NCI-H748 treated with DMSO at 0.1 percent for 48 hours (cell line): ENCODE measurements around the gene B4GALNT3.

ENCODE experiments used
- DNase-seq: peaks from one replicate; lab custom pipeline; 2025; lab: John Stamatoyannopoulos, UW

Gene B4GALNT3

GRCh38 chr12:508795-509194 is 49.1 kb downstream of the B4GALNT3 start:
- no peak for DNase-seq

GRCh38 chr12:509500-509899 is 49.8 kb downstream of the B4GALNT3 start:
- no peak for DNase-seq

DNA sequence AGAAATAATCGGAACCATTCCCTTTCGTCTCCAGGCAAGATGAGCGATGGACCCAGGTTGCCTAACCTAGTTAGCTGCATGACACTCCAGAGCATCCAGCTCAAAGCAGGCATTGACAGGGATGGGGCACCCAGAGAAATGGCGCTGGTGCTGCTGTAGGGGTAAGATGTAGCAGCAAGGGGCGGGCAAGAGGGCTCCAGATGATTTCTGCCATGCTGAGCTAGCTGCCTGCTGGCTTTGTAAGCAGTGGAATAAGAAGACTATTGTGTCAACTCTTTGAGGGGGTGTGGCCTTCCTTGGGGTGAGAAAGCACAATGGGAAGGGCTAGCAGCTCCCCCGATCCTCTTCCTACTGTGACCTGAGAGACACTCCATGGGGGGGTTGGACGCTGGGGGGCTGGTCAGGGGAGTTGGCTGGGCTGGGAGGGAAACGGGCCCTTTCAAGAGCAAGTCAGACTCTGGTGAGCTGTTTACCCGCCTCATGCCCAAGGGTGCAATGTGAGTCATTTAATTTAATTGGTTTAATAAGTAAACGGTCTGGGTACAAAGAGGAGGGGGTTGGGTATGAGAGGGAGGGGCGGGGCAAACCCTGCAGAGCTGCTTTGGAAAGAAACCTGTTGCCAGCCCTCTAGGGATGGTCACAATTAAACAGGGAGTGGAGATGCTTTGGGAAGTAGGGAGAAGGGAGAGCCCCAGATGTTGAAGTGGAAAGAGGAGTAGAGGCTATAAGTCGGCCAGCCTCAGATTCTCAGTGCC is 50.5 kb downstream of the B4GALNT3 start:
- DNase-seq: peak; percentile 56

DNA sequence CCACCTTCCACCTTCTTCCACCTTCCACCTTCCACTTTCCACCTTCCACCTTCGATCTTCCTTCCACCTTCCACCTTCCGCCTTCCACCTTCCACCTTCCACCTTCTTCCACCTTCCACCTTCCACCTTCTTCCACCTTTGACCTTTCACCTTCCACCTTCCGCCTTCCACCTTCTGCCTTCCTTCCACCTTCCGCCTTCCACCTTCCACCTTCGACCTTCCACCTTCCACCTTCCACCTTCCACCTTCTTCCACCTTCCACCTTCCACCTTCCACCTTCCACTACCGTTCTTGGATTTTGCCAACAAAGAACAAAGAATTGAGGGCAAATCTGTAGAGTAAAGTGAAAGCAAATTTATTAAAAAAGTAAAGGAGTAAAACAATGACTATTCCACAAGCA is 53.2 kb downstream of the B4GALNT3 start:
- no peak for DNase-seq

GRCh38 chr12:513446-513845 is 53.7 kb downstream of the B4GALNT3 start:
- DNase-seq: no peak

DNA sequence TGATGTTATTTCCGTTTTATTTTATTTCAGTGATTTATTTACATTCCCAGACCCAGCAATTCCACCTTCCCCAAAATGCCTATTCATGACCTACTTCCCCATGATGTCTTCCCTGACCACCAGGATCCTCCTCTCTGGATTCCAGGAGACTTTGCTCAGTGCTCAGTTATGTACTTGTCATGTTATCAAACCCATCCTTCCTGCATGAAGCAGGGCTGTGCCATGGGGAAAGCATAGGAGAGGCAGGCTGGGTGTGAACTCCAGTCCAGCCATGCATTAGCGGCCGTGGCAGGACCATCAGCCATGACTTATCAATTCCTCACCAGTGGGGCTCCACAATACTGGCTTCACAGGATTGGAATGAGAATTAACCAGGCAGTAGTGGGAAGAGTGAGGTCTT is 57.8 kb downstream of the B4GALNT3 start:
- DNase-seq: no peak

GRCh38 chr12:520119-520518 is 60.4 kb downstream of the B4GALNT3 start:
- no peak for DNase-seq

DNA sequence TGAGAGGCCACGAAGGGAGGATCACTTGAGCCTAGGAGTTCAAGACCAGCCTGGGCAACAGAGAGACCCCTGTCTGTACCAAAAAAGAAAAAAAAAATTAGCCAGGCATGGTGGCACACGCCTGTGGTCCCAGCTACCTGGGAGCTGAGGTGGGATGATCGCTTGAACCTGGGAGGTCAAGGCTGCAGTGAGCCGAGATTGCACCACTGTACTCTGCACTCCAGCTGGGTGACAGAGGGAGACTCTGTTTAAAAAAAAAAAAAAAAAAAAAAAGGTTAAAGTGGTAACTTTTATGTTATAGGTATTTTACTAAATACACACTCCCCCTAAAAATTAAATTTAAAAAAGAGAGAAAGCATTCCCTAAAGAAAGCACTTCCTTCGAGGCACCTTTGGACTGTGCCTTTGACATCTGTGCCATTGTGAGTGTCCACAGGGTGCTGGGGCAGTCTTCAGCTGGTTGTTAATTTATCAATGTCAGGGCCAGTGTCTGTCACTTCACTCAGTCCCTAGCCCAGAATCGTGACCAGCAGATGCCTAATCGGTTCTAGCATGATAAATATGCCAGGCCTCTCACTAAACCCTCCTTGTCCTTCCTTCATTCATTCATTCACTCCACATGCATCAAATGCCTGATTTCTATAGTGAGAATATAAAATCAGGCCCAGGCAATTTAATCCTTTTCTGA is 63.1 kb downstream of the B4GALNT3 start:
- no peak for DNase-seq

- no peak for DNase-seq
Measured at GRCh38 chr12:524167-524951, 64.6 kb downstream of the B4GALNT3 start.

GRCh38 chr12:526089-526488 is 66.3 kb downstream of the B4GALNT3 start:
- no peak for DNase-seq

- no peak for DNase-seq
Measured at GRCh38 chr12:527241-527640, 67.5 kb downstream of the B4GALNT3 start.

DNA sequence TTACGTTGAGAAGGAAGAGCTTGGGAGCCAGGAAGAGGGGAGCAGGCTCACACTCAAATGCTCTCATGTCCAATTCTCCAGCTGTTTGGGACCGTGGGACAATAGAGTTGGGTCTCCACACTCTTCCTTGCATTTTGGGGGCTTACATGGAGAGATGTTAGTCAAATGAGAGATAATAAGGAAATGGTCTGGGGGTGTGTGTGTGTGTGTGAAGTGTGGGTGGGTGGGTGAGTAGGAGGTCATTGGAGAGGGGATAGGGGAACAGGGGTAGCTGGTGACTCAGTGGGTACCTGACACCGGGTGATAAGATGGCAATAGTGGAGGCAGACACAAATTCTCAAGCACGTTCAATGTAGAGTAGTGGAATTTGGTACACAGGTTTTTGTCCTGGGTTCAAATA is 68.0 kb downstream of the B4GALNT3 start:
- no peak for DNase-seq

DNA sequence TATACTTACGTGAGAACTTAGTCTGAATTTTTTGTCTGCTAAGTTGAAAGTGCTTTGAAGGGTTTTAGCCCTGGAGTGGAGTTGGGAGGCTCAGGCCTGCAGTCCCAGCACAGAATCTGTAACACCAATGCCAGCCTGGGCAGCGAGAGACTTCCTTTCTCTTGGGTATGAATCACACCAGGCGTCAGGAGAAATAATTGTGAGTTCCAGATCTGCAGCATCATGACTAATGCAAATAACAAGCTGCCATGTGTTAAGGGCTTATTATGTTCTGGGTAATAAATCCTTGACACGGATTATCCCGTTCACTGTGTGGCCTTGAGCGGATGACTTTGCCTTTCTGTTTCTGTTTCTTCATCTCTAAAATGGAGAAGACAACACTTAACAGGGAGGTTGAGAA is 70.6 kb downstream of the B4GALNT3 start:
- no peak for DNase-seq

GRCh38 chr12:530821-531220 is 71.1 kb downstream of the B4GALNT3 start:
- no peak for DNase-seq

GRCh38 chr12:531951-532585 is 72.3 kb downstream of the B4GALNT3 start:
- no peak for DNase-seq

DNA sequence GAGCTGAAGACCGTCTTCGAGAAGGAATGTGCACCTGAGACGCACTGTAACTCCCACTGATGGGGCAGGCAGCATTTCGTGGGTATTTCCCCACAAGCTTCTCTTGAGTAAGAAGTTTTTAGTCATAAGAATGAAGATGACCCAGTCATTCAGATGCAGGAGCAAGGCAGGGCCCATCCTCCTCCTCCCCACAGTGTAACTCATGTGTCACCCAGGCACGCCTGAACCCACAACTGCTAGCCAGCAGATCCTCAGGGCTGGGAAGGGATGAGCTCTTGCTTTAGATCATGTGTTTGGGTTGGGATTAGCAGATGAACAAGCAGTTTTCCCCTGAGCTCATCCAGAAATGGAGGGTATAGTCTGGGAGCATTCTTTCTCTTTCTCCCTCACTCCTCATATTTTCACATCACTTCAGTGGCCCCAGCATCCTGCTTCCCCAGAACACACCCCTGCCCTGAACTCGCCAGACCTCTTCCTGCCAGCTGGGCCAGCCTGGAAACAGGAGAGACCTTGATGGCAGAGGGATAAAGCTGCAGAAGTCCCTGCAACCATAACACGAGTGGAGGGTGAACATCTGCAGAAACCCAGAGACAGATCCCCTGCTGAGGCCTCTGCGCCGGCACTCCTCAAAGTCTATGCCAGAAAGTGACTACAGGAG is 73.3 kb downstream of the B4GALNT3 start:
- no peak for DNase-seq

GRCh38 chr12:533718-534117 is 74.0 kb downstream of the B4GALNT3 start:
- no peak for DNase-seq

- no peak for DNase-seq
Measured at GRCh38 chr12:534216-534615, 74.5 kb downstream of the B4GALNT3 start.

DNA sequence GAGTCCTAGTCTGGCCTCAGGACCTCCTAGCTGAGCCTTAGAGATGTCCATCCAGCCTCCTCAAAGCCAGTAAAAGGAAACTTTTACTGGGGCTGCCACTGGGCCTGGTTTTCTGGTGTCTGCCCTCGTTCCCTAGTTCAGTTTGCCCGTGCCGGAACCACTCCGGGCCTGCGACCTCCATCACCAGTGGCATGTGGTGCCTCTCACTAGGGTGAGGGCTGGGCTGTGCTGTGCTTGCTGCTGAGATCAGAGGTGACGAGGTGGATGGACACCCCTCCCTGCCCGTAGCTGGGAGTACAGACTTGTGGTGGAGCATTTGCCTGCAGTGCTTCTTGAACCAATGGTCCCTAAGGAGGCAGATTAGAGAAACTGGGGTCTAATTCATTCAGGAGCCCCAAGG is 75.7 kb downstream of the B4GALNT3 start:
- no peak for DNase-seq

- no peak for DNase-seq
Measured at GRCh38 chr12:536751-537245, 77.1 kb downstream of the B4GALNT3 start.

DNA sequence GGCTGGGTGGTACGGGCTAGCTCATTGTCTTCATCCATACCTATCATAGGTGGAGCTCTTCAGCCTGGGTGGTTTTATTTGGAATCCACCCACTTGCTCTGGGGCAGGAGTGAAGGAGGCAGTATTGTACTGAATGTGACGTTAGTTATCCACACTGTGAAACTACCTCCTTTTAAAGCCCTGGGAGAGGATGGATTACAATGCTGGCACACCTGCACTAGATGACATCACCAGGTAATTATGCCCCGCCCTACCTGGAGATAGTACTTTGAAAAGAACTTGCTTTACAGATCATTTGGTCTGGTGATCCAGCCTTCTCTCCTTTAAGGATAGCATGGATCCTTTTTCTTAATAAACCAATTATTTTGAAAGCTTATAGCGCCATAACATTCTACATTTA is 78.0 kb downstream of the B4GALNT3 start:
- peak; percentile 29 for DNase-seq
